Activated CD4-positive, alpha-beta T cell treated with anti-CD3 and anti-CD28 coated beads for 48 hours (primary cell): ENCODE measurements around the gene ACER1.
A peak's percentile ranks its signal among the peaks of the same experiment; 100 is the strongest.
"Not testable (repeated sequence)": the region's sequence is repeated elsewhere in the genome, so short reads cannot be mapped to it uniquely, and the experiment has no call there.

Experiments used
- DNase-seq: peaks from one replicate; pipeline ENCODE4 v3.0.0-alpha.2; 2020

ACER1 gene

DNA sequence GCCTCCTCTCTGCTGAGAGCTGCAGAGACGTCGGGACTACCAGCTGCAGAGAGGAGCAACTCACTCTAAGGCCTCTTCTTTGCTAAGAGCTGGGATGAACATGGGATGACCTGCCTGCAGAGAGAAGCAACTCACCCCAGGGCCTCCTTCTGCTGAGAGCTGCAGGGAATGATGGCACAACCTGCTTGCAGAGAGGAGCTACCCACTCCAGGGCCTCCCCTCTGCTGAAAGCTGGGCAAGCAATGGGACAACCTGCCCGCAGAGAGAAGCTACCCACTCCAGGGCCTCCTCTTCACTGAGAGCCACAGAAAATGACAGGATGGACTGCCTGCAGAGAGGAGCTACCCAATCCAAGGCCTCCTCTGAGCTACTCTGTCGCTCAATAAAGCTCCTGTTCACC lies 46.7 kb downstream of the ACER1 start:
- DNase-seq, result no peak

DNA sequence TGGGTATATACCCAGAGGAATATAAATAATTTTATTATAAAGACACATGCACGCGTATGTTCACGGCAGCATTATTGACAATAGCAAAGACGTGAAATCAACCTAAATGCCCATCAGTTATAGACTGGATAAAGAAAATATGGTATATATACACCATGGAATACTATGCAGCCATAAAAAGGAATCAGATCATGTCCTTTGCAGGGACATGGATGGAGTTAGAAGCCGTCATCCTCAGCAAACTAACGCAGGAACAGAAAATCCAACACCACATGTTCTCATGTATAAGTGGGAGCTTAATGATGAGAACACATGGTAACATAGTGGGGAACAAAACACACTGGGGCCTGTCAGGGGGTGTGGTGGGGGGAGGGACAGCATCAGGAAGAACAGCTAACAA lies 51.0 kb downstream of the ACER1 start:
- not testable (repeated sequence) for DNase-seq

DNA sequence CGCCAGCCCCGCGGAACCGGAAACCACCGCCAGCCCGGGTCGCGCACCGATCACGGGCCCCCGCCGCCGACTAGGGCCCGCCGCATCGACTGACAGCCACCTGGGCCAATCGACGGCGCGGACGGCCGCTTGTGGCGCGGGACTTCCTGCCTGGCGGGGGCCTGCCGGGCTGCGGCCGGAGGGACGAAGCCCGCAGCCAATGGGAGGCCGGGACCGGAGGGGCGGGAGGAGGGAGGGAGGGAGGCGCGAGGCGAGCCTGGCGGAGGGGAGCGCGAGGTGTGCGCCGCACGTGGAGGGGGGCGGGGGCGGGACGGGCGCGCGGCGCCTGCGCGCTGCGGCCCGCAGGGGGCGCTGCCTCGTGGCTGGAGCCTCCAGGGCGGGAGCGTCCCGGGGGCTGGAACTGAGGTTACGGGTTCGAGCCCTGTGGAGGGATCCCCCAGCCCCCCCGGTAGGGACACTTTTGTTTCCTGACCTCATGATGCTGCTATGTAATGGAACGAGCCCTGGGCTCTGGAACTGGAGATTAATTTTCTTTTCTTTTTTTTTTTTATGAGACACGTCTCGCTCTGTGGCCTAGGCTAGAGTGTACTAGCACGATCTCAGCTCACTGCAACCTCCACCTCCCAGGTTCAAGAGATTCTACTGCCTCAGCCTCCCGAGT lies 53.4 kb downstream of the ACER1 start, which contains the start of gene MLLT1:
Gene MLLT1, minus strand, starts transcription at position 45 of the 661 bp plus-strand sequence. CDS start 191 bp downstream, outside the sequence.
- peak; percentile 97 for DNase-seq

DNA sequence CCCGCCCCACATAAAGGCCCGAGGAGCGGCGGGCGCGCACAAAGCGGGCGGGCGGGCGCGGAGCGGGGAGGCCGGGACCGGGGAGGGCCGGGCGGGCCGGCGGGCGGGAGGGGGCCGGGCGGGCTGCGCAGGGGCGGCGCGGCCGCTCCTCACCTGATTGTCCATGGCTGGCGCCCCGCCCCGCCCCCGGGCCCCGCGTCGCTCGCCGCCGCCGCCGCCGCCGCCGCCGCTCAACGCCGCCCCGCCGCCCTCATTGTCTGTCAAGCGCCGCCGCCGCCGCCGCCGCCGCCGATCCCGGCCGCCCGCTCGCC lies 53.8 kb downstream of the ACER1 start:
- no peak for DNase-seq

DNA sequence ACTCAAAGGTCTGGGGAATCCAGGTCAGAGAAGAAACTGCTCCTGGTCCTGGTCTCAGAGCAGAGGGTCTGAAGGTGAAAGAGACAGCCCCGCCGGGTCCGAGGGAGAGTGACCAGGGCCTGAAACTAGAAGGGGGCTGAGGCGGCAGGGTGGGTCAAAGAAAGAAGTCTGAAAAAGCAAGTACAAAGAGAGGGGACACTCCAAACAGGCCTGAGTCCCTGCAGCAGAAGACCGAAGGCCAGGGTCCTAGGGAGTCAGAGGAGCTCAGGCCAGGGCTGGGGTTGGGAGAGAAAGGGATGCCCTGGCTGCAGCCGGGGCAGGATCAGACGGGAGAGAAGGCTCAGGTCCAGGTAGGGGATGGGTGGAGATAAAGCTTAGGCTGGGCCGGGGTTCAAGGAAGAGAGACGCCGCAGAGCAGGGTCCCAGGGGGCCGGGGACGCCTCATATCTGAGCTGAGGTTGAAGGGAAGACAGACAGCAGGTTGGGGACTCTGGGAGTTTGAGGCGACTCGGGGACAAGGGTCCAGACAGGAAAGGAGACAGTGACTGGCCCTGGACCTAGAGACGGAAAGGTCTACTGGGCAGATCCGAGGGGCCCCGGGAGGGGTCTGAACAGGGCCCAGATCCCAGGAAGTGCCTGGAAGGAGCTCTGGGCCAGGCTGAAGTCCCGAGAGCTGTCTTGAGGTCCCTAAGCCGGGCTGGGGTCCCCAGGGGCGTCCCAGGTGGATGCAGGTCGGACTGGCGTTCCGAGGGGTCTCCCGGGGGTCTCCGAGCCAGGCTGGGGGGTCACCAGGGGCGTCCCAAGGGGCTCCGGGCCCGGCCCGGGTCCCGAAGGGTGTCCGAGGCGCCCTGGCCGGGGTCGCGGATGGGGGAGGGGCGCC lies 54.4 kb downstream of the ACER1 start:
- no peak for DNase-seq

DNA sequence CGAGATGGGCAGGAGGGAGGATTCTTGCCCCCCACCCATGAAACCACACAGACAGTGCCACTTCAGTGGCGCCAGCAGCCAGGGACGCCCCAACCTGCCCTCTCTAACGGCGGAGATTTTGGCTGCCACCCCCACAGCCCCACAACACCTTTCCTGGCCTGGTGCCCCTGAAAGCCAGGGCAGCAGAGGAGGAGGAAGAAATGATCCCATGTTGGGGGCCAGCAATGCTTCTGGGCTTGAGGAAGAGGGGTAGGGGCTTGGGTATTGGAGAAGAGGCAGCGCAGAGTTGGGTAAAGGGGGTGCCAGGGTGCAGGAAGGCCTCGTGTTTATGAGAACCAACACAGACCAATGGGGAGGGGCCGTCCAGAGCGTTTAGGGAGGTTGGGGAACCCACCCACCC lies 55.4 kb downstream of the ACER1 start:
- DNase-seq, result no peak

DNA sequence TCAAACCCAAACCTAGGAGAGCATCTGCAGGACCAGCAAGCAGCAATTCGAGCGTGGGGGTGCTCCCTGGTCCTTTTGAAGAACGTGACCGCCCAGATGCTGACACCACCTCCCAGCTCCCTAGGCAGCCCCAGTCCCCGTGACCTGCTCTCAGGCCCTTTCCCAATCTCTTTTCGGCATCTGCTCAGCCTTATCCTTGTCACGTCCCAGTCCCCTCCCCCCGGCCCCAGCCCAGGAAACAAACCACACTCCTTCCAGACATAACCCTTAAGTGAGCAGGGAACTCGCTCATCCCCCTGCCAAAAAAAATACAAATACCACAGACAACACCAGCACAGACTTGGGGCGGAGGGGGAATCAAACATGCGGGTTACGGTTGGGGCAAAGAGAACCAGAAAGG lies 57.0 kb downstream of the ACER1 start:
- DNase-seq, result no peak

DNA sequence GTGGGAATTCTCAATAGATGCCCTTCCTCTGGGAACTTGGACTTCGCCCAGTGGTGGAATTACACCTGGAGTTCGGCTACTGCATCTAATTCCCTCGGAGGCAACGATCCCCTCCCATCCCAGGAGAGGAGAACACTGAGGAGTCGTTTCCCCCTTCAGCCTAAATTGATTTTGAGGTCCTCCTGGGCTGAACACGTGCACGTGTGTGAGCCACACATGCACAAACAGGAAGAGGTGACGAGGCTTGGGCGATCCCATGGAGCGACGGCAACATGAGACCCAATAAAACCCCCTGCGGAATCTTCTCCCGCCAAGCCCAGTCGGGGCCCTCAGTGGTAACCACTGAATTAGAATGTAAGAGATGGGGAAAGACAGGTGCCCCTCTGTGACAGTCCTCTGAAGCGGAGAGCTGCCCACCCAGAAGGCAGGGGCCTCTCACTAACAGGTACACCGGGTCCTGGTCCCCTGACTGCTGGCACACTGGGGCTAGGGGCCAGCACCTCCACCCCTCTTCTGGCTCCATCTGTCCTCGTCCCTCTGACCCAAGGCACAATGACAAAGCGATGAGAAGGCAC lies 58.2 kb downstream of the ACER1 start:
- no peak for DNase-seq

DNA sequence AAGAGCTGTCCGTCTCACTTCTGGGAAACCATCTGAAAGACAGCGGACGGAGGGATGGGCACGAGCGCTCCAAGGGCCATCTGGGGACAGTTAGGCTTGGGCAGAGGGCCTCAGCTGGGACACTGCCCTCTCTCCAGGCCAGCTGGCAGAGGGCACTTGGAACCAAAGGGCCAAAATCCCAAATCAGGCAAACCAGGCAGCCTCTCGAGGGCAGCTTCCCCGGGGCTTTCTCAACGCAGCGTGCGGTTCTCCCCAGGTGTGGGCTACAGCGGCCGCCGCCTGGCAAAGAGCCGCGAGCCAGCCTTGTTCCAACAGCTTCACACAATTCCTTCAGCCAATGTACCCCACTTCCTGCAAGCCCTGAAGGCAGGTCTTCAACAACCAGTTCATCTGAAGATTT lies 58.7 kb downstream of the ACER1 start:
- no peak for DNase-seq

DNA sequence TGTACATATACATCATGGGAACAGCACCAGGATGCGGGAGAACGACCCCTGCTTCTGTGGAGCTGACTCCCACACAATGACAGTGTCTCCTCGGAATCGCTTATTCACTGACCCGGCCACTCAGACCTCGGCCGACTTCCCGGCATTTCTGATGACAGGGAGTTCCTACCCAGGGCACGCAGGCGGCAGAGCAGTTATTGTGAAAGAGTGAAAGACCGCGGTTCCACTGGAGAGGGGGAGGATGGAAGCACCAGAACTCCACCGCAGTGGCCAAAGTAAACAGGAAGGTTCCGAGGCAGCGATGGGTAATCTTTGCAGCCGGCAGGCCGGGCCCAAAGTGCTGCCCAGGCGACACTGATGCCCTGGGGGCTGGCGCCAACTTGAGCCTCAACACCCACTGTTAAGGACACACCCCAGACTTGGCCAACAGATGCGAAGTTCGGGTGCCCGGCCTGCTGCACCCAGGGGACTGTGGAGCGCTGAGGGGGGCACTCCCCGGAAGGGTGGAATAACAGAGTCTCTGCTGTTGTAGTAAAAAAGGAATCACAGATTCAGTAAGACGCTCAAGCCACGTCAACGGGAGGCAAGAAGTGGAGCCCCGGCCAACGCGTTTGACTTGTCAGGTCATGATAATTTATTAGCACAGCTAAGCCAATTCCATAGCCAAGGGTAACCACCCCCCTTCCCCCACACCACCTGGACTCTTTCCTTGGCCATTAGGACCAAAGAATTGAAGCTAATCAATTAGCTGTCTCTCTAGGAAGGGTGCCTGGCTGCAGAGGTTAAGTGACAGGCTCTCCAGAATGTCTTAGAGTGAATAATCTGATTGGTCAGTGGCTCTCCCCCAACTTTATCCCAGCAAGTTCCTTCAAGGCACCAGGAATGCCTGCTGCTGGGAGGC lies 59.5 kb downstream of the ACER1 start:
- DNase-seq, result no peak

DNA sequence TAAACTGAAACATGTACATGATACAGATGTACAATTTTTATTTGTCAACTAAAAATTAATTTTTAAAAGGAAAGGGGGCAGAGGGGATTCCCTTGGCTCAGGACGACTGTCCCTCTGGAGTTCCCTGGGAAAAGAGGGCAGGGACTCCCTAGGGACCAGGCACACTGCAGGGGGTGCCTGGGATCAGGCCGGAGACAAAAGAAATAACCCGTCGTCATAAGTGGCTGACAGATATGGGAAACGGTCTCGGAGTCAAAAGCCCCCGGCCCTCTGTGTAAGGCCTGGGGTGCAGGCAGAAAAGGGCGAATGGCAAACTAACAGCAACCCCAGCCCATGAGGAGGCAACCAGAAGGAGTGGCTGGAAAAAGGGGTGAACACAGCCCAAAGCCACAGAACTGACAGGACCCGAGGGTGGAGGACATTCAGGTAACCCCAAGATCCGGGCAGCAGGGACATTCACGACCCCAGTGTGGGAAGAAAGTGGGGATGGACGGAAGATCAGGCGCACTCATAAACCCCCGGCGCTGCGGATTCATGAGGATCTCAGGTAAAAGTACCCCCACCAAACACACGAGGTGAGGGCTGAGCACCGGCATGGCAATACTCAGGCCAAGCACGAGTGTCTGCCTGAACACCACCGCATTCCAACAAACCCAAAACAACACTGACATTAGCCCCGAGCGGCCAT lies 60.4 kb downstream of the ACER1 start:
- DNase-seq, result no peak

DNA sequence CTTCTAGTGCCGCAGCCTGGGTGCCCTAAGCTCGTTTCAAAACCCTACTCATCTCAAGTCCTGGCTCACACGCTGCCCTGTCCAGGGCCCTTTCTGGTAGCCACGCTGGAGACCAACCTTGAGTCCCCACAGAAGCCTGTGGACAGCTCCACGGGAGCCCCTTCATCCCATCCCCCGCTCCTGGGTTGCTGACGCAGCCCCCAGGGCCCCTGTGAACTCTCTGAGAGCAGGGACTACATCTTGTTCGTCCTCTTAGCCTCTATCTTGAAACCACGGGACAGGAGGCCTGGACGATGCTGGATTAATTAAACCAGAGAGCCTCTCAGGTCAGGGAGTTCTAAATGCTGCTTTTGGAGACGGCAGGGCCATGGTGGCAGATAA lies 61.0 kb downstream of the ACER1 start:
- DNase-seq, result no peak

DNA sequence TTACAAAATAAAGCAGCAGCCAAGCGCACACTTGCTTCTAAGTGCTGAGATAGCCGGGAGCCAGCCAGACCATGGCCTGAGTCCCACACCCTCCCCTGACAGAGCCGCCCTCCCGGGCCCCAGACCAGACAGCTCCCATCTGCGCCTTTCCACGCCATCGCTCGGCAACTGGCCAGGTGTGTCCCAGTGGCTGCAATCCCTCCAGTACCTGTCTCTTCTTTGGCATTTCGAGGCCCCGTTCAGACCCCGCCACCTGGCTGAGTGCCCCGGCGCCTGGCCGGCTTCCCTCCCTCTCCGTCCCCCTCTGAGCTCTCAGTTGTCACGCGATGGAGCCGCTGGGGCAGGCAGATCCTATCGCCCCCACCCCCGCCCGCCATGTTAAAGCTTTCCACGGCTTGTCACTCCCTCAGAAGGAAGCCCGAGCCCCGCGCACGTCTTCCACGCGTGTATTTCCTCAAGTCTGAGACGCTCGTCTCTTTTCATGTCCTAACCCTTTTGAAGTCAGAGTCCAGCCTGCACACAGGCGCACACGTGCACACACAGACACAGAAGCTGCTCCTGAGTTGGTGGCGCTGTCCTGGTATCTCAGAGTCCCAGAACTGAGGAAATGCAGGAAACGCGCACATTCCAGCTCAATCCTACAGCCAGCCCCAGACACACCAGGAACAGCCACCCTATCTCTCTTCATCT lies 61.5 kb downstream of the ACER1 start:
- DNase-seq, result no peak

DNA sequence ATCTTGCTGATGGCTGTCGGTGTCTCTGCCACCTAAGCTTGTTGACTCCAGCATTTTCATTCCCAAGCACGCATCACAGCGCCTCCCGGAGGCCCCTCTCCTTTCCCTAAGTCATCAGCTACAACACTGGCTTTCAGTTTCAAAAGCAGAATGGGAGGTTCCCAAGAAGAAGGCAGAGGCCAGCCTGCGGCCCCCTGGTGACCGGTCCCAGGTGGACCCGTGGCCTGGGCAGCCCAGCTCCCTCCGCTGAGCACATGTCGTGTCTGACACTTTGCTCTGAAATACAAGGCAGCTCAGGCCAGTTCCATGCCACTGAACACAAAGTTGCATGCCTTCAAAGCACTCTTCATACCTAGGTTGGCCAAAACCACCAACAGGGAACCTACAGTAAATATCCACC lies 62.2 kb downstream of the ACER1 start:
- DNase-seq, result no peak

DNA sequence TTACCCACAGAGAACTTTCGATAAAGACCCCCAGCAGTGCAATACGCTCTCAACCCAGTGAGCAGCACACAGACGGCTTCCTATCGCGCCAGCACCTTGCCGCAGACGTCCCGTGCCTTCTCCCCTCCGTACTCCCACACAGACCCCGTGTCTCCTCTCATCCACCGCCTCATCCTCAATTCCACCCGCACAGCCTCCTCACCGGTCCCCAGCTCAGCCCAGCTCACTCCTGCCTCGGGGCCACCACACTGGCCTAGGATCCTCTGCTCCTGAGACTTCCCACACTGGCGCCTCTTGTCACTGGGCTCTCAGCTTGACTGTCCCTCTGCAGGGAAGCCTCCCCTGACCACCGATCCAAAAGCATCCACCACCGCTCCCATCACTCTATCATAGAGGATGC lies 62.6 kb downstream of the ACER1 start:
- no peak for DNase-seq

DNA sequence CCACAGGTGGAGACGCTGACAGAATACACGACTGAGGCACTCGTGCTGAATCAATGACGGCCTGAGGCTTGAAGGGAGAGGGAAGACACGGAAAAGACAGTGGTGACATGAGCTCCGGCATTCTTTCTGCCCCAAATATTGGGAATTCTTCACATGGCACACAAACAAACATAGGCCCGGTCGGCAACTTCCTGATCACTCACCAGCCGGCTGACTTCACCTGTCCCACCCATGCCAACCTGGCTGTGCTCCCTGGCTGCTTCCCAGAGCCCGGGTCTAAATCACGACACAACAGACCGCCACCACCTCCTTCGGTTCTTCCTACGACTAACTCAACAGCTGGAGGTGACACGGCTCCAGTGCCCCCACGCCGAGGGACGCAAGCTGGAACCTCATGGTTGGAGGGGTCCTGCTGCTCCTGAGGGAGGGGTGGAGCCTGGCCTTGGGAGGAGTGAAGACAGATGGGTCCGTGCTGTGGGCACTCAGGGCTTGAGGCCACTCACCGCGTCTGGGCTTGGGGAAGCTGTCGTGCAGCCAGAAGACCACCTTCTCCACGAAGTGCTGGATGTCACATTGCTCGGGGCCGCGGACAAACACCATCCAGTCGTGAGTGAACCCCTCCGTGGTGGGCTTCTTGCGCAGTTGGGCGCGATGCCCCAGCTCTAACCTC lies 63.2 kb downstream of the ACER1 start:
- no peak for DNase-seq

DNA sequence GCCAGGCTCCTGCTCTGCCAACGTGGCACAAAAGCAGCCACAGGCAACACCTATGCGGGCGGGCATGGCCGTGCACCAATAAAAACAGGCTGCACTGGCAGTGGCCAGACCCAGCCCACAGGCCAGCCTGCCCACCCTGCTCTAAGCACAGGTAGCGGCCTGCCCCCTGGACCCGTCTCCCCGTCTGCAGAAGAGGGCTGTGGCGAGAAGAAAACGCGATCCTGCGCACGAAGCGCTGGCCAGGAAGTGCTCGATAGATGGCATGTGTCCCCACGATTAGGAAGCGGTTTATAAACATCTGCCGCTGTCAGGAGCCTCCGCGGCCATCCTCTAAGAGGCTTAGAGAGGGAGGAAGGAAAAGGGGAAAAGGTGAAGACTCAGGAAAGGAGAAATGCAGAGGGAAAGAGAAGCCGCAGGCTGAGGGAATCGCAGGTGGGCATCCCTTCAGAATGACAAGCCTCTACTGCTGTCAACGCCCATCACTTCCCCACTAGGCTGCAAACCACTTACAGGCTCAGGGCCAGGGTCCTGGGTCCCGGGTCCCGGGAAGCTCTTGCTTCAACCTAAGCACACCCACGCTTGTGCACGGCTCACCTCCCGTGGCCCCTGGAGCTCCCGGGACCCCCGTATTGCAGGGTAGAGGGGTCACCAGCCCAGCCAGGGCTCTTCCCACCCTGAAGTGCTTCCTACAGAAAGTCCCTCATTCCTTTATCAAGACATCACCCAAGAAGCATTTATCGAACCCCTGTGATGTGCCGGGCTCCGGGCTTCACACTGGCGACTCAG lies 64.1 kb downstream of the ACER1 start:
- no peak for DNase-seq

DNA sequence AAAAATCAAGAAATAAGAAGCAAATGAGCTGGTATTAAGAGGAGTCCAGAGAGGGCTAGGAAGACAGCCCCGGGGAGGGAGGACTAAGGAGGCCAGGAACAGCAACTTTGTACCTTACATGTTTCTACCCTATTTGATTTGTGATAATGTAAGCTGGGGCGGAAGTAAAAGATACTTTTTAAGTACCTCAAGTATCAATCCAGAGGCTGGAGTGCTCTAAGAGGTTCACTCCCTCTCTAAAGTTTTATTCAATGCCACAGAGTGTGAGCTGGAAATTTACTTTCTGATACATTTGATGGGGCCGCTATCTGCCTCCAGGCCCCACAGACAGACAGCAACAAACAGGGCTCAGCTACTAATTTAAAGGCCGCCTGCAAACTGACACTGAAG lies 65.0 kb downstream of the ACER1 start:
- DNase-seq, result no peak

DNA sequence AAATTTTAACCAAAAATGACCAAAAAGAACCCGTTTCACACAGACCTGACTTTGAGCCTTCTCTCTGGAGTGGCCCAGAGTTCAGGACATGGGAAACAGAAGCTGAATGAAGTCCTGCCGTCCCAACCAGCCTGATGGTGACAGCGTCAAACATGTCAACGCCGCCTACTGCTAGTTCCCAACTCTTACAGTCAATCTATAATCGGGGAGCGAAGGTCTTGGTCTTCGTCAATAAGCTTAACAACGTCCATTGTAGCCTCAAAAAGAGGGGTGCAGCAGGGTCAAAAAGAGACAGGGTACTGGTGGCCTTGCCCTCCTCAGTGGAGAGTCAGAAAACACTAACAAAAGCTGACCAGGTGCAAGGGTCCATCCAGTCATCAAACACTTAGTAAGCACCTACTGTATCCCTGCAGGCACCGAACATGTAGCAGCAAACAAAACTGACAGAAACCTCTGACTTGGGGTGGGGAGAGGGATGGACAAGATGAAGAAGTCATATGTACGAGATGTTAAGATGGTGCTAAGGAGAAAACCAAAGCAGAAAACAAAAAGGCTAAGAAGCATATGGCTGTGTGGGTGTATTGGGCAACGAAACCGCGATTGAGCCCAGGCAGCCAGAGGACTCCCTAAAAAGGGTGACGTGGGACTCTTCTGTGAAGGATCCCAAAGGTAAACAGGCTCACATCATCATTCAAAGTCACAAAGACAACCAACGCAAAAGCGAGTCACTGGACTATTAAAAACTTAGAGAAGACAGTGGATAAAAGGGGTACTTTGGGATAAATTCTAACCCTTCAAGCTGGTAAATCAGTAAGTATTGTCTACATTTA lies 65.6 kb downstream of the ACER1 start:
- DNase-seq, result no peak

DNA sequence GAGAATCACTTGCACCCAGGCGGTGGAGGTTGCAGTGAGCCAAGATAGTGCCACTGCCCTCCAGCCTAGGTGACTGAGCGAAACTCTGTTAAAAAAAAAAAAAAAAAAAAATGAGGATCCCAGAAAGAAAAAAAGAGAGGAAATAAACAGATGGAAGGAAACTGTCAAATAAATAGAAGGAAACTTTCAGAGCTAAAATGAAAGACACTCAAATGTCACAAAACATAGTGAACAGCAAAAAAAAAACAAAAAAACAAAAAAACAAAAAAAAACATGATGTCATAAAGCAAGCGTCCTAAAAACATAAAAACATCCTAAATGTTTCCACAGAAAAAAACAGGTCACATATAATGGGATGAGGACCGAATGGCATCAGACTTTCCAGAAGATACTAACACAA lies 68.6 kb downstream of the ACER1 start:
- no peak for DNase-seq
